Endothelial cell (in vitro differentiated cells): Measurements from ENCODE around the gene COL6A3. TPM values are rescaled to one million over a fixed set of nuclear protein-coding genes. Genes with fewer than 3 reads are reported as not detected.
"Not testable (repeated sequence)": the region's sequence is repeated elsewhere in the genome, so short reads cannot be mapped to it uniquely, and the experiment has no call there.

Source experiments
- DNase-seq: peaks from one replicate; pipeline ENCODE4 v3.0.0; 2021; ENCODE audit warnings: low spot score
- H3K27ac Mint-ChIP-seq: one replicate; pipeline ENCODE4 v1.8.0; 2021; ENCODE audit warnings: mixed read lengths, inconsistent platforms; ENCODE audit not compliant: unreplicated experiment
- H3K27me3 Mint-ChIP-seq: one replicate; pipeline ENCODE4 v1.8.0; 2021; ENCODE audit warnings: mild to moderate bottlenecking, moderate library complexity, mixed read lengths, inconsistent platforms; ENCODE audit not compliant: unreplicated experiment
- H3K36me3 Mint-ChIP-seq: one replicate; pipeline ENCODE4 v1.8.0; 2021; ENCODE audit warnings: mild to moderate bottlenecking, low read depth, mixed read lengths, inconsistent platforms; ENCODE audit not compliant: unreplicated experiment
- H3K4me1 Mint-ChIP-seq: one replicate; pipeline ENCODE4 v1.8.0; 2021; ENCODE audit warnings: mild to moderate bottlenecking, mixed read lengths, inconsistent platforms; ENCODE audit not compliant: unreplicated experiment
- H3K4me3 Mint-ChIP-seq: one replicate; pipeline ENCODE4 v1.8.0; 2021; ENCODE audit warnings: mild to moderate bottlenecking, mixed read lengths, inconsistent platforms; ENCODE audit not compliant: unreplicated experiment
- H3K9me3 Mint-ChIP-seq: one replicate; pipeline ENCODE4 v1.8.0; 2021; ENCODE audit warnings: mixed read lengths, inconsistent platforms; ENCODE audit not compliant: unreplicated experiment
- CTCF ChIP-seq: fragments of 200-600 bp; sonication (generic); IDR thresholded peaks from one replicate; pipeline ENCODE4 v1.5.0; 2021; ENCODE audit warnings: antibody characterized with exemption; ENCODE audit not compliant: unreplicated experiment
- total RNA-seq: library from RNA; stranded (reverse); fragmentation: NEBNext Ultra II Directional; extraction: Animal tissue kit (Norgen Biotek cat#: 25700); gene quantifications from one replicate; pipeline ENCODE4 v1.2.1, GENCODE V29; 2021; ENCODE audit not compliant: unreplicated experiment

Gene COL6A3
- total RNA-seq, 1 donor from 2014 or later = 1.6 TPM

- no peak for TF ChIP-seq CTCF
- Mint-ChIP-seq H3K4me1 (no peaks in the 10 kb centered on the region), H3K36me3 (peaks cover 6% of the 10 kb centered on the region), H3K4me3 (no peak overlapping the region), H3K9me3 (peaks cover 8% of the 10 kb centered on the region), H3K27ac (no peak overlapping the region), H3K27me3 (peaks cover 1% of the 10 kb centered on the region)
- no peak for DNase-seq
These were observed 107.7 kb downstream of the COL6A3 start for GRCh38 chr2:237306083-237306786.

- H3K27me3 Mint-ChIP-seq = peaks cover 1% of the 10 kb centered on the region
- H3K4me1 Mint-ChIP-seq = no peaks in the 10 kb centered on the region
- no peak for TF ChIP-seq CTCF
- no peak overlapping the region for H3K4me3 Mint-ChIP-seq
- H3K27ac Mint-ChIP-seq = no peak overlapping the region
- H3K36me3 Mint-ChIP-seq = peaks cover 6% of the 10 kb centered on the region
- peaks cover 8% of the 10 kb centered on the region for H3K9me3 Mint-ChIP-seq
- DNase-seq = no peak
These were observed 108.4 kb downstream of the COL6A3 start for GRCh38 chr2:237305579-237305978.

GRCh38 chr2:237304763-237305514, 109.0 kb downstream of the COL6A3 start:
- H3K27me3 Mint-ChIP-seq = peaks cover 1% of the 10 kb centered on the region
- peaks cover 6% of the 10 kb centered on the region for H3K36me3 Mint-ChIP-seq
- no peak for DNase-seq
- no peak overlapping the region for H3K4me3 Mint-ChIP-seq
- peaks cover 8% of the 10 kb centered on the region for H3K9me3 Mint-ChIP-seq
- no peak for TF ChIP-seq CTCF
- no peak overlapping the region for H3K27ac Mint-ChIP-seq
- H3K4me1 Mint-ChIP-seq = no peaks in the 10 kb centered on the region

GRCh38 chr2:237303244-237303643, 110.7 kb downstream of the COL6A3 start:
- not testable (repeated sequence) for H3K27me3 Mint-ChIP-seq, H3K4me3 Mint-ChIP-seq, H3K27ac Mint-ChIP-seq, H3K4me1 Mint-ChIP-seq, H3K36me3 Mint-ChIP-seq, H3K9me3 Mint-ChIP-seq, DNase-seq

GRCh38 chr2:237301595-237301994, 112.4 kb downstream of the COL6A3 start:
- TF ChIP-seq CTCF = no peak
- Mint-ChIP-seq H3K4me3 (no peak overlapping the region), H3K9me3 (peaks cover 8% of the 10 kb centered on the region), H3K27ac (no peak overlapping the region), H3K4me1 (peaks cover 11% of the 10 kb centered on the region), H3K36me3 (peaks cover 6% of the 10 kb centered on the region), H3K27me3 (peaks cover 1% of the 10 kb centered on the region)
- no peak for DNase-seq
